TTC549 (cell line): ENCODE data around the gene MON1A.
"Not testable (repeated sequence)": the region's sequence is repeated elsewhere in the genome, so short reads cannot be mapped to it uniquely, and the experiment has no call there.

Source experiments
- FAIRE-seq: peaks from 2 replicates; lab custom pipeline; 2012; peaks lifted over from hg19 to GRCh38; lab: Jason Lieb, UNC

MON1A gene

GRCh38 chr3:49917806-49918590, 11.6 kb downstream of the MON1A start:
- FAIRE-seq, result not testable (repeated sequence)

- no peak for FAIRE-seq
These were observed 12.9 kb downstream of the MON1A start for GRCh38 chr3:49916686-49917085.

DNA sequence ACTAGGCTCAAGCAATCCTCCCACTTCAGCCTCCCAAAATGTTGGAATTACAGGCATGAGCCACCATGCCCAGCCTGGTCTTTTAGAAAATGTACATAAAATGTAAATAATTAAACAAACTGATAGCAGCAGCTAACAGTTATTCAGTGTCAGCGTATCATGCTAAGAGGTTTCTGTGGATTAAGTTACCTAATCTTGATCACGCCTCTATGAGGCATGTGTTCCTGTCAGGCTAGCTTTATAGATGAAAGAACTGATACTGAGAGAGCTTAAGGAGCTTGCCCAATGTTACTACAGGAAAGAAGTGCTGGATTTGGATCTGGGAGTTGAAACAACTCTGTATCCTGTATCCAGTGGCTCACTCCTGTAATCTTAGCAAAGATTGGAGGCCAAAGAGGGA, 14.7 kb downstream of the MON1A start:
- no peak for FAIRE-seq

DNA sequence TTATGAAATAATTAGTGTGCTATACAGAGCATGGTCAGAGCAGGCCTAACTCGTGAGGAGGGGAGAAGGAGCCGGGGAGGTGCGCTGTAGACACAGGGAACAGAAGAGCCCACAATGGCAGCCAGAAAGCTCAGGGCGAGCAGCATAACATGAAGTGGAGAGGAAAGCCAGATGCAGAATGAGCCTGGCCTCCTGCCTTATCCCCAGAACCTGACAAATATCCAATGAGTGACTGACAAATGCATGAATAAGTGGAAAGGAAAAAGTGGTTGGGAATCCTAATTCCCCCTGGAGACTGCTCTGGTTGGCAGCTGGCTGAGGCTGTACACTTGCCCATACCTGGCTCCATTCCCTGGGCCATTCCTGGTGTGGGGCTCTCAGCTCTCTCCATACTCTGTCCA, 16.7 kb downstream of the MON1A start:
- no peak for FAIRE-seq

DNA sequence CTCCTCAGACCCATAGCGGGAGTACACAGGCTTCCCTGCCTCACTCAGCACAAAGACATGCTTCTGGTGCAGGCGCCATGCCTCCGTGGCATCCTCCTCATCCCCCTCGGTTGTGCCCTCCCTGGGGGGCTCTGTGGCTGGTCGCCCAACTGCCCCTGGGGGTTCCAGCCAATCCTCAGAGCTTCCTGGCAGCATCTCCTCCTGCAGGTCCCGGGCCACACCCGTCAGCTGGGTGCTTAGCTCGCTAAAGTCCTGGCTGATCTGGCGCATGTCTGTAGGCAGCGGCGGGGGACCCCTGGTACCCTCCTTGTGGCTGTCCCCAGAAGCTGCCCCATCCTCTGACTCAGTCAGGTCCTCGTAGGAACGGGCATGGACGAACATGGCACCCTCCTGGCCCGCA, 18.0 kb downstream of the MON1A start:
- FAIRE-seq, result no peak

DNA sequence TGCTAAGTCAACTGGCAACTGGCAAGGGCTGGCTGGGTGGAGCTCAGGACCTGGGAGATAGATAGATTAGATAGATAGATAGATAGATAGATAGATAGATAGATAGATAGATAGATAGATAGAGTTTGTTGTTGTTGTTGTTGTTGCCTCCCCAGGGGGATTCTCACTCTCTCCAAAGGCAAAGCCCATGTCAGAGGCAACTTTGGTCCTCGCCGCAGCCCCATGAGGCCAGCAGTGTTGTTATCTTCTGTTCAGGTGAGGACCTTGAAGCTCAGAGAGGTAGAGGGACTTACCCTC, 18.5 kb downstream of the MON1A start:
- no peak for FAIRE-seq

DNA sequence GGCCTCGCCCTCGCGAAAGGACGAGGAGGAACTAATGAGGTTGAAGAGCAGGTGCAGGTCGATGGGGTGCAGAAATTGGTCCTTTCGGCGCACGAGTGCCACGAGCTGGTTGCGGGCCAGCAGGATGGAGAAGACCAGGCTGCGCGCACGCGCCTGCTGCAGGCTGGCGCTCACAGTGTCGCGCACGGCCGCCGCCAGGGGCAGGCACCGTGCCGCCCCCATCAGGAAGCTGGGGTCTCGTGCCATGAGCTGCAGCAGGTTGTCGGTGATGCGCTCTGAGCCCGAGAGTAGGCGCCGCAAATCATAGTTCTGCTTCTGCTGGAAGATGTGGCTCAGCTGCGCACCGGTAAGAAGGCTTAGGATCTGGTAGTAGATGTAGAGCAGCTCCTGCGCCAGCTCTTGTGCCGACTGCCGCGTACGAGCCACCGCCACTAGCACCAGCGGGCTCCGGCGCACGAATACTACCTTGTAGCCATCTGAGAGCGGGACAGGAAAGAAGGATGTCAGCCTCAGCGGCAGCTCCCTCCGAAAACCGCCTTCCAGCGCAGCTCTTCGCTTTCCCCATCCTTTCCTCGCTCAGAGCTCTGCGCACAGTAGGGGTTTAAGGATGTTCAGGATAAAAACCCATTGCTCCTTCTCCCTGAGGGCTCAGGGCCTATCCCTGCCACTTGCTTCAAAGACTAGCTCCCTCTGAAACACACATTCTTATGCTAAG, 19.0 kb downstream of the MON1A start:
- no peak for FAIRE-seq

DNA sequence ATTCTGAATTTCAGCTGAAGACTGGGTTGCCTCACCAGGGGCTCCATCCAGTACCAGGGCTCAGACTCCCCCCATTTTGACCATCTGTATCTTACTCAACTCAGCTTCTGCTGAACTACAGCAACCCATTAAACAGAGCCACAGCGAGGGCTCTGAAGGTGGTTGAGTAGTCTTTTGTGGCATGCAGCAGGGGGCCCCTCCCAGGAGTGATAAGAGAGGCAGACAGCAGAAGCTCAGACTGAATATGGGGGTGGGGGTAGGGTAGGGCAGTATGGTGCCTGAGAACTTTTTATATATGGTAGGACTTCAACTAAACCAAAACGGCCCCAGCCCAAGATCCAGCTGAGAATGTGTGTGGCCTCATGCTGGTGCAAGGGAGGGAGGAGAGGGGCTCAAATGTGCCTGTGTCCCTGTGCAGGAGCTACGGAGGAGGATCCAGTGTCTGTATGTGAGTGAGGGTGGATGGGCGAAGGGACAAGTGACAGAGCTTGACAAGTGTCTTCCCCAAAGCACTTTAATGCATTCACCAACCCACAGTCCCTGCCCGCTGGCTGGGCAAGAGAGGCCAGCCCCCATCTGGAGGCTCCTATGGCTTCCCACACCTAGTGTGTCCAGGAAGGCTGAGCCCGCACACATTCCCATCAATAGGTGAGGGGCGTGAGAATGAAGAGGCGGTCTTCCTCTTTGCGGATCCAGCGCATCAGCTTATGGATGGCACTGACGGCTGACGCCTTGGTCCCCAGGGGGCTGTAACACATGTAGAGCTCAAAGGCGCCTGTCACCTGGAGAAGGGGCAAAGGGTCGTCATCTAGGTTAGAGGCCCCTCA, 21.0 kb downstream of the MON1A start:
- FAIRE-seq, result no peak

GRCh38 chr3:49906073-49906743, 23.4 kb downstream of the MON1A start:
- no peak for FAIRE-seq

GRCh38 chr3:49904448-49904847, 25.2 kb downstream of the MON1A start:
- not testable (repeated sequence) for FAIRE-seq

GRCh38 chr3:49903451-49904424, 25.9 kb downstream of the MON1A start, which contains the start of gene MST1R:
TSS of gene MST1R (minus strand) at chr3:49903873. CDS start at chr3:49903609, 264 bp downstream.
- no peak for FAIRE-seq

DNA sequence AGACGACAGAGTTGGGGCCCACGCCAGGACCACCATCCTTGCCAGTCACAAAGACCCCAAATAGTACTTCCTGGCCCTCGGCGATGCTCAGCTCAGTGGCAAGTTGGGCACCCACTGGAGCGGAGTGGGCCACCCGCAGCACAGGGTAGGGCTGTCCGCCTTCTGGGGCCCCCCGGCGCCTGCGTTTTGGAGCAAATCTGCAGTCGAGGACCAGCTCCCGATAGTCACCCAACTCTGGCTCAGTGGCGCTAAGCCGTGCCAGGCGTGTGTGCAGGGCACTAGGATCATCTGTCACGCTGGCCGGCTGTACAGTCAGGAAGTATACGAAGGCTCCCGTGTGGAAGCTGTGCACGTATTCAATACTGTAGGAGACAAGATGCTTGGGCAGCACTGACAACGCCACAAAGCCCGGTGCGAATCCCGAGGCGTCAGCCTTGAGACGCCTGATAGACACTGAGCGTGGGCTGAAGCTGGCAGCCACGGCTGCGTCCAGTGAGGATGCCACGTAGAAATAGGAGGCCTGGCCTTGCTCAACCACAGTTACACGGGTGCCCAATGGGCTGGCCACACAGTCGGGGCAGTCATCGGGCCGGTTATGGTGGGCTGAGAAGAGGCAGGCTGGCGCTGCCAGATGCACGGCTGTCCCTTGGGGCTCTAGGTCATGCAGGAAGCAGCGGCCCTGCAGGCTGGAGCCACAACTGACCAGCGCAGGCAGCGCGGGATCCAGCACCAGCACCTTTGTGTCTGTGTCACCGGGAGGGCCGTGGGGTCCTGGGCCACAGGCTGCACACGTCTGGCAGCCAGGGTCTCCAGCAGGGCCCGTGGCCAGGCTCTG, 26.9 kb downstream of the MON1A start:
- FAIRE-seq, result no peak

DNA sequence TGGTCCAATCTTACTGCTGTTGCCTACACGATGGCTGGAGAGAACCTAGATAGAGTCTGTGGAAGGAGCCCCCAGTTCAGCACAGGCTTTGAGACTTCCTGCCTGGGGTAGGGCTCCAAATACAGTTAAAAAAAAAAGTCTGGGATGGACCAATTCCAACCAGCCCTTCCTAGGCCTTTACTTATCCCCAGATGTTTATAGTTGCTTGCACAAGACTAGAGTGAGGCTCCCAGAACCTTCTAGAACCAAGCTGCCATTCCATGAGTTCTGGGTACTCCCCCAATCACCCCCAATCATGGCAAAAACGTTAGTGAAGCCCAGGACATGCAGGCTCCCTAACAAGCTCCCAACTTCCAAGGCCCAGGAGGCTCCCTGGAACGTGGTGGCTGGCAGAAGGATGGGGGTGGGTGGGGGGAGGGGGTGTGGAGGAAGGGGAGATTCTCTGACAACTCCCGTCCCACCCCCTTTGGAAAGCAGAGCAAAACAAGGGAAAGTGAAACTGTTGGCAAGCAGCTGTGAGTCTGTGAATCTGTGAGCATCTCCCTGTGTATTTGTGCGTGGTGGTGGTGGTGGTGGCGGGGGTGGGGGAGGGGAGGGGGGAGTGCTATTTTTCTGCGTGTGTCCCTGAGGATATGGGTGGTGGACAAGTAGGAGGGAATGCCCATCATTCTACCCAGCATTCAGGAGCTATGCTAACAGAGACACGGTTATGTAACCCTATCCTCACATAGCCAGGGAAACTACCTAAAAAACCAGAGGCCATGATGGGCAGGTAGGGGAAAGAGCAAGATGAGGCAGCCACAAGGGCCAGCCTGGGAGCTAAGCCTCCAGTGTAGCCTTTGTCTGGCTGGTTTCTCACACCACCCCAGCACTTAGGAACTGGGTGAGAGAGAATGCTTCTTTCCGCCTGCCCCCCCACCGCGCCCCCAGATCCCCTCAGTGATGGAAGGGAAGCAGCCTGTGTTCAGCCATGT, 28.0 kb downstream of the MON1A start:
- no peak for FAIRE-seq

GRCh38 chr3:49900491-49901153, 29.0 kb downstream of the MON1A start:
- no peak for FAIRE-seq

DNA sequence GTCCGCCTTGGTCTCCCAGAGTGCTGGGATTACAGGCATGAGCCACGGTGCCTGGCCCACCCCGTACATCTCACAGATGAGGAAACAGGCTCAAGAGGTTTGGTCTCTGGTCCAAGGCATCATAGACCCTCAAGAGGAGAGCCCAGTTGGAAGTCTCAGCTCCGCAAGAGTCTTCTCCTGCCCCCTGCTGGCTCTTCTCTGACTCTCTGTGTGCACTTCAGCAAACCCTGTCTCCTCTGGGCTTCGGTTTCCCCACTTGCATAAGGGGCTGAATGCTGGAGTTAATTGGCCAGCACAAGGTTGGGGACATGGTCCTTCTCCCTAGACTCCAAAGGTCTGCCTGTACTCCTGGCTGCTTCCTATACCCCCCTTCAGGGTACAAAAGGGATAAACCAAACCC, 29.8 kb downstream of the MON1A start:
- FAIRE-seq, result no peak

DNA sequence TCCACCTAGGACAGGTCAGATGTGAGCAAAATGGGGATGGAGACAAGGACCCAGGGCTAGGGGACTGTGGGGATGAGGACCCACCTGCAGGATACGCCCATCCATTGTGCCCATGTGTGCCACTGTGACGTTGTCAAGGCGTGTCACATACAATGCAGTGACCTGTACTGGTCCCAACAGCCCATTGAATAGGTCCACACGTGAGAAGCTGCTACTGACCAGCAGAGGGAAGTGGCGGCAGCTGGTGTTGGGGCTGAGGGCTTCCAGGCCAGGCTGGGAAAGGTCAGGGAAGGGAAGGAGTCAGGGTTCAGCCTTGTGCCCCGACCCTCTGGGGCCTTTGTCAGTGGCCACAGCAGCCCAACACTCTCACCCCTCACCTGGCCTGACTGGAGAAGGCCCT, 30.6 kb downstream of the MON1A start:
- no peak for FAIRE-seq

DNA sequence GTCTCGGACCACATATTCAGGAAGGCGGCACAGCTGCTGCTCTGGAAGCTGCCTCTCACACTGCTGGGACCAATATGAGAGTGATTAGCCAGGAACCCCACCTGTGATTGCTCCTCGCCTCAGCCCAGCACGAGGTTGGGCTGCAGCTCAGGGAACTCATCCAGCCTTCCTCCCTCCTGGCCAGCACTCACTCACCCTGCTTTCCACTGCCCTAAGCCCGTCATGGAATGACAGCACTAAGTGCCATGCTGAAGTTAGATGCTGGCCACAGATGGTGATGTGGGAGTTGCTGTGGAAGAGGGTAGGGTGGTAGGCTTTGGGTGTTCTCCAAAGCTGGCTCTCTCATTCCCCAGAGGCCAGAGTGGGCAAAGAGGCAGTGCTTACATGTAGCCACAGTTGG, 33.3 kb downstream of the MON1A start:
- no peak for FAIRE-seq

DNA sequence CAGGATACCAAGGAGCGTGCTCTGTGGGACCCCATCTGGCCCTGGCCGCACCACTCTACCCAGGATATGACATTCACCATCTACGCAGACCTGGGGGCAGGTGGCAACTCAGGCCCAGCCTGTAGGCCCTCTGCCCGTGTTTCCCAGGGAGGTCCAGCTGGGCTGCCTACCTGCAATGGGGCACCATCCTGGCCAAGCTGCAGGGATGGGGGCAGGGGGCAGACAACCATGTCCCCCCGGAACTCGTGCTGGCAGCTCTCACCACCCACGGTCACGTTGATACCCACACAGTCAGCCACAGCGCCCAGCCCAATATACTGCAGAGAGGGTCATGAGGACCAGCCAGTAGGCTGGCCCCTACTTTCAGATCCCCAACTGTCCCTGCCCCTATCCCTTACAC, 33.8 kb downstream of the MON1A start:
- FAIRE-seq, result no peak

DNA sequence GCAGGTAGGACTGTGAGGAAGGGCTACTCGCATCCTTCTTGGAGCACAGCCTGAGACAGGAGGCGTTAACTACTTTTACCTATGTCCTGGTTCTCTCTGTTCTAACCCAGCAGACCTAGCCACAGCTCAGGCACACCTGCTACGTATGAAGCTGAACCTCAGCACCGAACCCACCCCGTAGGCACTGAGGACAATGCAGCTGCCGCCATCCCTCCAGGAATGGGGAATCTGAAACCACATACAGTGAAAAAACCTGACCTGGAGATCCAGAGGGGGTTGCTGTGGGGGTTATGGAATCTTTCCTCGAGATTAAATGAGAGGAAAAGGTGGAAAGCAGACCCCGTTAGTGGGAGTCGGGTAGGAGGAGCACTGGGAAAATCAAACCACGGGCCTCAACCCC, 40.3 kb downstream of the MON1A start:
- FAIRE-seq, result no peak
